ENCODE data around the gene CACNA1C.

Gene CACNA1C

DNA sequence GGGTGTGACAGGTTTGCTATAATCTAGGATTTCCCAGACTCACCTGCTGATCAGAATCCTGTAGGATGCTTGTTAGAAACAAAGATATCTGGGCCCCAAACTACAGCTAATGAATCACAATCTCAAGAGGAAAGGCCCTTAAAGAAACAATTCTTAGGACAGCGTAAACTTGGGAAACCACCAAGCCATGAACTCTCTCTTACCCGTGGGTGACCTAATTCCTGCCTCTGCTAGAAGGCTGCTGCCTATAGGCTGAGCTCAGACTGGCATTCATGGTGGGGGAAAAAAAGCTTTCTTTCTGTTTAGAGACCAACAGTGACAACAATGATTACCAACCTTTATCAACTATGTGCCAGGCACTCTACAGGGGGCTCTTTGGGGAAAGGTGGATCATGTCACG is 528.0 kb downstream of the CACNA1C start:
- no peak for DNase-seq

GRCh38 chr12:2581293-2582045 is 528.7 kb downstream of the CACNA1C start:
- no peak for DNase-seq

- no peak for DNase-seq
Observed at GRCh38 chr12:2582631-2583030, 529.8 kb downstream of the CACNA1C start.

- DNase-seq, result peak; percentile 24
Observed at GRCh38 chr12:2583091-2583497, 530.3 kb downstream of the CACNA1C start.

DNA sequence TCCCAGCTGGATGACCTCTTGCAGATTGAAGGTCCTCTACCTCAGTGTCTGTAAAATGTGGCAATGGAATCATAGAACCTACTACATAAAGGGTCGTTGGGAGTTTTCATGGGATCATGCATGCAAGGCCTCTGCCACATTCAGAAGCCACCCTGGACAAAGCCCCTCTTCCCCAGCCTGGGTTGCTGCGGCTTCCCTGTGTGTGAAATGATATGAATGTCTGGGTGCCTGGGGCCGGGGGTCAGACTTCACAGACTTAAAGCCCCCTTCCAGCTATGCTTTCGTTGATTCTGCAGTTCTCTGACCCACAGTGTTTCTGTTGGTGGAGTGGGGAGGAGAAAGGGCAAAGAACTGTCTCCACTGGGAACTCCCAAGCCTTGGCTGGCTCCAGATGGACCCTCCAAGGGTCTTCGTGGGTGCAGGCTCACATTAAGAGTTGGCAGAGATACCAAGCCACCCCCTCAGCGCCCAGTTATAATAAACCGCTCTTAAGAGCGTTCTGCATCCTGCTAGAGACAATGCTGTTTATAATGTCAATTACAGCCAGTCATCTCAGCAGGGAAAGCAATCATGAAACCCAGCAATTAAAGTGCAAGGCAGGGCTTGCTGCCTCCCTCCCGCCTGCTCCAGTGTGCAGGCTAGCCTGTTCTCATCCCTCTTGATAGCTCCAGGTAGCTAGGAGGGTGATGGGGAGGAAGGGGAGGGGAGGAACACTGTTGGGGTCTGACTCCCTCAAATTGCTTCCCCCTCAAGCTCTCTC is 531.0 kb downstream of the CACNA1C start:
- DNase-seq, result no peak

GRCh38 chr12:2586156-2587038 is 533.6 kb downstream of the CACNA1C start:
- DNase-seq, result no peak

DNA sequence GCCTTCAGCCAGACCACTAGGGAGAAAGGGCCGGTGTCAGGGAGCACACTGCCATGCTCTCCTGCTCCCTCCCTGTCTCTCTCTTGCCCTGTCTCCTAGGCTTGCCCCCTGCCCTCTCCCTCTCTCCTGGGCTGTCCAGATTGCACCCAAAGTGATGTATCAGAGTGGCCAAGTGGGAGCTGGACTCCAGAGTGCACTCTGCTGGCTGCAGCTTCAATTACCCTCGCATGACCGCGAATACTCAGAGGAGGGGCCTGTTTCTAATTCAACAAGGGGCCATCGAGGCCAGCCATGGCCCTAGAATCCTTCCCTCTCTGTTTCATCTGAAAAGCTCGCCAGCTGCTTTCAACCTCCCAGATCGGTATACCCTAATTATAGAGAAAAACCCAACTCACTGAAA is 535.6 kb downstream of the CACNA1C start:
- DNase-seq, result no peak

GRCh38 chr12:2589381-2589780 is 536.6 kb downstream of the CACNA1C start:
- DNase-seq, result no peak

GRCh38 chr12:2593045-2593444 is 540.3 kb downstream of the CACNA1C start:
- DNase-seq, result no peak

DNA sequence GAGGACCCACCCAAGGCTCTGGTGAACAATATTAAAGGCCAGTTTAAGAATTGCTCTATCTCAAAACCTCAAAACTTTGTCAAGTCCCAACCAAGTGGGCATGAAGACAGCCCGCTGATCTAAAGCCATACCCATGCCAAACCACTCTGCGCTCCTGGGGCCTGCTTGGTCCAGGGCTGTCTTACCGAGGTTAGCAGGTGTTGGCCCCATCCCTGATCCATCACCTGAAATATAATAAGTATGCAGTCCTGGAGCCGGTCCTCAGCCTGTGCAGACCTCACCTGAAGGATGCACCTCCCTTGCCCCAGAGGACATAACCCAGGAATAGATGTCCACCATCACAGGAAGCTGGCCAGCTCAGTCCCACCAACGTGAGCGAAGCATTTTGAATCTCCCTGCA is 543.7 kb downstream of the CACNA1C start:
- DNase-seq, result no peak

GRCh38 chr12:2605301-2605700 is 552.5 kb downstream of the CACNA1C start:
- no peak for DNase-seq

- no peak for DNase-seq
Observed at GRCh38 chr12:2606186-2606910, 553.6 kb downstream of the CACNA1C start.

DNA sequence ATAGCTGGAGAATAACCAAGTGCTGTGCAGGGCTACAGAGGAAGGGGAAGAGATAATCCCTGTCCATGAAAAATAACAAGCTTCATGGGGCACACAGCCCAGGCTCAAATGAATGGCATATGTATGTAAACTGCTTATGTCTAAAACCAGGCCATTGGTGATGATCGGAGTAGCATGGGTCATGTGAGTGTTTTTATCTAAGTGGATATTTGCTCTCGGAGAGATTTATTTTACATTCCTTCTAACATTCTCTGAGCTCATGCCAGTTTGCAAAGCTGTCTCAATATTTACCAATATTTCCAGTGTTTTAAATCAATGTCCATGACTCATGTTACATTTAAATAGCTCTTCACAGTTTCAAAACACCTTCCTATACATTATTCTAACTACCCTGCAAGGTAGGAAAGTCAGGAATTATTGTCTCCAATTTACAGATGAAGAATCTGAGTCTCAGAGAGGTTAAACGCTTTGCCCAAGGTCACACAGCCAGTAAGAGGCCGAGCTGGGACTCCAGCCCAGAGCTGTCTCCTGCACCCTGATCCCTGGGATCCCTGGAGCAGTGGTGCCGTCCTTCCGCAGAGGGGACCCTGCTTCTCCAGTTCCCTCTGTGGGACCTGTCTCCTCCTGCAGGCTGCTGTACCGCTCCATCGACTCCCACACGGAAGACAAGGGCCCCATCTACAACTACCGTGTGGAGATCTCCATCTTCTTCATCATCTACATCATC is 555.3 kb downstream of the CACNA1C start:
- DNase-seq, result no peak

- DNase-seq, result no peak
Observed at GRCh38 chr12:2608608-2608945, 555.8 kb downstream of the CACNA1C start.

GRCh38 chr12:2609020-2609419 is 556.2 kb downstream of the CACNA1C start:
- DNase-seq, result no peak

- no peak for DNase-seq
Observed at GRCh38 chr12:2610358-2610757, 557.6 kb downstream of the CACNA1C start.

- DNase-seq, result no peak
Observed at GRCh38 chr12:2613326-2614073, 560.7 kb downstream of the CACNA1C start.

- no peak for DNase-seq
Observed at GRCh38 chr12:2614341-2614740, 561.6 kb downstream of the CACNA1C start.

DNA sequence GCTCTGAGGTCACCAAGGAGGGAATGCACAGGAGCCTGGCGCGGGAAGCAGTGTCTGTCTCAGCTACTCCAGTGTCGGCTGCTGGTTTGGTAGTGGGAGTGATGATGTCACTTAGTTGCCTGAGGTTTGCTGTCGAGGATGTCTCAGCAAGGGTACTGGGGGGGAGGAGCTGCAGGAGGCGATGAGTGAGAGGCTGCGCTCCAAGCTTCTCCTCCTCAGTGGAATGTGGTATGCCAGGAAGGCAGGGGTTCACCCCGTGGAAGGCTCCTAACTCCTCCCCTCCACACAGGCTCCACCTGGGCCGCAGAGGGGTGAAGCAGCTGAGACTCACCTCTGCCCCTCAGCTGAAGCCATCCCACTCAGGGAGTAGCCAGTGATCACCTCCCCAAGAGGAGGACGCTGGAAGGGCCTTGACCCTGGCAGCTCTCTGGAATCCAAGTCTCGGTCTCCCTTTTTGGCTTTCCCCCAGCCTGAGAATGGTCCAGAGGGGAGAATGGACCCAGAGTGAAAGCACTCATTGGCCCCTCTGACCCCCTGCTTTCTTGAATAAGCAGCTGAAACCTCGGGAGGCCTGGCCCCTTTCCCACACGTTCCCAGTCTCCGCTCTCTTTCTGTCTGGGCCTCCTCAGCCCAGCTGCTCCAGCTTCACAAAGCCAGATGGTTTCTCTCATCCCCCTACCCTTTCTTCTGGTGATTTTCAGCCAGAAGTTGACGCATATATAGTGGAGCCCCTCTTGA is 563.0 kb downstream of the CACNA1C start:
- DNase-seq, result no peak

GRCh38 chr12:2616763-2617162 is 564.0 kb downstream of the CACNA1C start:
- DNase-seq, result no peak

- no peak for DNase-seq
Observed at GRCh38 chr12:2617365-2617764, 564.6 kb downstream of the CACNA1C start.
